SK-N-SH treated with all-trans-retinoic acid at 6 μM for 48 hours (cell line): ENCODE measurements around the gene ADGRB3.

ENCODE experiments used
- ARNTL ChIP-seq: fragments of 450-650 bp; formaldehyde crosslinking; IDR thresholded peaks from 2 replicates; pipeline ENCODE4 v1.5.0; 2020; ENCODE audit warnings: low read depth, mild to moderate bottlenecking, moderate library complexity, borderline replicate concordance
- CREB5 ChIP-seq: fragments of 250-450 bp; sonication (Bioruptor Pico); IDR thresholded peaks from 2 replicates; pipeline ENCODE4 v1.5.1; 2020; ENCODE audit warnings: low read depth, mild to moderate bottlenecking, moderate library complexity
- CSRNP3 ChIP-seq: fragments of 250-450 bp; sonication (Bioruptor Pico); IDR thresholded peaks from 2 replicates; pipeline ENCODE4 v1.5.1; 2021; ENCODE audit warnings: mild to moderate bottlenecking, moderate library complexity
- GLIS3 ChIP-seq: fragments of 250-450 bp; sonication (Bioruptor Pico); IDR thresholded peaks from 2 replicates; pipeline ENCODE4 v1.5.0; 2020; ENCODE audit warnings: mild to moderate bottlenecking, moderate library complexity
- ISL1 ChIP-seq: fragments of 250-450 bp; sonication (Bioruptor Pico); IDR thresholded peaks from 2 replicates; pipeline ENCODE4 v2.1.2; 2022; ENCODE audit warnings: mild to moderate bottlenecking, moderate library complexity
- PATZ1 ChIP-seq: fragments of 250-450 bp; sonication (Bioruptor Pico); IDR thresholded peaks from 2 replicates; pipeline ENCODE4 v1.8.0; 2020; ENCODE audit warnings: mild to moderate bottlenecking, moderate library complexity, borderline replicate concordance
- POU6F1 ChIP-seq: fragments of 250-450 bp; sonication (Bioruptor Pico); IDR thresholded peaks from 2 replicates; pipeline ENCODE4 v1.8.0; 2021; ENCODE audit warnings: low read depth, mild to moderate bottlenecking, moderate library complexity, borderline replicate concordance
- PPARA ChIP-seq: fragments of 250-450 bp; sonication (Bioruptor Pico); IDR thresholded peaks from 2 replicates; pipeline ENCODE4 v1.5.0; 2020; ENCODE audit warnings: mild to moderate bottlenecking, borderline replicate concordance
- ZFP3 ChIP-seq: fragments of 250-450 bp; sonication (Bioruptor Pico); IDR thresholded peaks from 2 replicates; pipeline ENCODE4 v1.5.0; 2020; ENCODE audit warnings: mild to moderate bottlenecking, moderate library complexity
- ZFP30 ChIP-seq: fragments of 450-650 bp; formaldehyde crosslinking; IDR thresholded peaks from 2 replicates; pipeline ENCODE4 v1.5.0; 2022; ENCODE audit warnings: mild to moderate bottlenecking, moderate library complexity

GRCh38 chr6:69100772-69101171 is 465.7 kb downstream of the ADGRB3 start:
- TF ChIP-seq PATZ1 (CRISPR knock-in tag) (no peak), ARNTL (CRISPR knock-in tag) (no peak), ZFP30 (CRISPR knock-in tag) (no peak), PPARA (CRISPR knock-in tag) (no peak), ISL1 (CRISPR knock-in tag) (no peak), ZFP3 (CRISPR knock-in tag) (no peak), GLIS3 (CRISPR knock-in tag) (no peak), CREB5 (CRISPR knock-in tag) (no peak), CSRNP3 (CRISPR knock-in tag) (no peak), POU6F1 (no peak)
